Stimulated activated effector memory CD8-positive, alpha-beta T cell treated with anti-CD3 and anti-CD28 coated beads, Interleukin-12 subunit alpha, Interleukin-12 subunit beta, amount 100 ng/mL, for 72 hours (primary cell): ENCODE data around the gene AFF3.
"Not testable (repeated sequence)": the region's sequence is repeated elsewhere in the genome, so short reads cannot be mapped to it uniquely, and the experiment has no call there.

Source experiments
- ATAC-seq: fragments of 150-1000 bp; cut with Tn5 transposase; 2 replicates; pipeline ENCODE4 v1.10.0; 2021
- DNase-seq, 2 donors: peaks; one replicate each; pipeline ENCODE4 v3.0.0; 2021 to 2022; ENCODE audit warnings: low spot score in 2 of 2
- H3K27ac Mint-ChIP-seq: one replicate; pipeline ENCODE4 v1.8.0; 2022; ENCODE audit warnings: mild to moderate bottlenecking, mixed read lengths
- H3K36me3 Mint-ChIP-seq: one replicate; pipeline ENCODE4 v1.8.0; 2022; ENCODE audit warnings: mild to moderate bottlenecking, mixed read lengths
- H3K4me1 Mint-ChIP-seq: one replicate; pipeline ENCODE4 v1.8.0; 2022; ENCODE audit warnings: mixed read lengths
- H3K4me3 Mint-ChIP-seq: one replicate; pipeline ENCODE4 v1.8.0; 2022; ENCODE audit warnings: mild to moderate bottlenecking, mixed read lengths
- H3K9me3 Mint-ChIP-seq: one replicate; pipeline ENCODE4 v1.8.0; 2022; ENCODE audit warnings: mixed read lengths

The AFF3 gene

DNA sequence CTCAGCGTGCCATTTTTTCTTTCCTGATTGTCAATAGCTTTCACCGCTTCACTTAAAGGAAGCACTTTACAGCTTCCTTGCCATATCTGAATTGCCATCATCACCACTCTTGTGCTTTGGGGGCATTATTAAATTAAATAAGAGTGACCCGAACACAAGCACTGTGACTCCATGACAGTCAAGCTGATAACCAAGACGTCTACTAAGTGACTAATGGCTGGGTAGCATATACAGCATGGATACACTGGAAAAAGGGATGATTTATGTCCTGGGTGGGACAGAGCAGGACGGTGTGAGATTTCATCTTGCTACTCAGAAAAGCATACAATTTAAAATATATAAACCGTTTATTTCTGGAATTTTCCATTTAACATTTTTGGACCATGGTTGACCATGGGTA is 24.3 kb upstream of the AFF3 start:
- H3K36me3 Mint-ChIP-seq, result no peaks in the 10 kb centered on the region
- H3K4me1 Mint-ChIP-seq, result no peaks in the 10 kb centered on the region
- no peak for ATAC-seq
- peaks cover 8% of the 10 kb centered on the region for H3K9me3 Mint-ChIP-seq
- H3K4me3 Mint-ChIP-seq, result no peak overlapping the region
- H3K27ac Mint-ChIP-seq, result no peak overlapping the region
- DNase-seq, result no peak

DNA sequence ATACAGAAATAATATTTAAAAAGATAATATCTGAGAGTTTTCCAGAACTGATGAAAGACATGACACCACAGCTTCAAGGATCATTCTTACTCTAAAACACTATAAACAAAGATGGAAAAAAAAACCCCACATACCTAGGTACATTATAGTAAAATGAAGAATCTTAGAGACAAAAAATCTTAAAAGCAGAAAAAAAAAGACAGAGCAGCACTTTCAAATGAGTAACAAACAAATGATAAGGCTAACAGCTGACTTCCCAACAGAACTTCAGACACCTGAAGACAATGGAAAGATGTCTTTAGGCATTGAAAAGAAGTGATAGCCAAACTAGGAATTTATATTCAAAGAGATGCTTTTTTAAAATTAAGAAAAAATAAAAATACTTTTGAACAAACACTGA is 21.2 kb upstream of the AFF3 start:
- Mint-ChIP-seq H3K9me3 (peaks cover 8% of the 10 kb centered on the region), H3K36me3 (no peaks in the 10 kb centered on the region), H3K4me3 (no peak overlapping the region), H3K4me1 (no peaks in the 10 kb centered on the region), H3K27ac (no peak overlapping the region)
- no peak for ATAC-seq
- no peak for DNase-seq

DNA sequence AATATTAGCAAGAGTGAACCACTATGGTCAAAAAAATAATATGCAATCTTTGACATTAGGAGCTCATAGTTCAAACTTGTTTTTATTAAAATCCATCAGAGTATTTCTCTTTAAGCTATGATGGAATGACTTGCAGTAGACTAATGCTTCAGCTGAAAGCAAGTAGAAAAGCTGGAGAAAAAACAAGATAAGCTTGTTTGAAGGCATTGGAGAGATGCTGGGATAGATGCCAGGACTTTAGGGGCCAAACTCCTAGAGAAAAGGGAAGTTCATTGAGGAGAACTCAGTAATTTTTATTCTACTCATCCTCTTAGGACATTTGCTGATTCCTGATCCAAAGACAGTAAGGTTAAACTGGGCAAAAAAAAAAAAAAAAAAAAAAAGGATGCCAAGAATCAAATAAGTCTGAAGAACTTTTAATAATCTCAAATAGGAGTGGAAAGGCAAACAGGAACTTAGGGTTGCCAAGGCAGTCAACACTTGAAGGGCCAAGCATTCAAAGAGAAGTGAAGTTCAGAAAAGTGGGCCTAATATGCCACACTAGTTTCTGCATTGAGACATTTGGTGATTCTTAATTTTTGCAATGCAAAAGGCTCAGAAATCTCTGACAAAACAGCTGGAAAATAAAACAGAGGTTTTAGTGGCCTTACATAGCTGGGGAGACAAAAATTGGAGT is 19.7 kb upstream of the AFF3 start:
- Mint-ChIP-seq H3K27ac (no peak overlapping the region), H3K4me3 (no peak overlapping the region), H3K4me1 (no peaks in the 10 kb centered on the region), H3K9me3 (peaks cover 8% of the 10 kb centered on the region), H3K36me3 (no peaks in the 10 kb centered on the region)
- no peak for ATAC-seq
- DNase-seq, result no peak

DNA sequence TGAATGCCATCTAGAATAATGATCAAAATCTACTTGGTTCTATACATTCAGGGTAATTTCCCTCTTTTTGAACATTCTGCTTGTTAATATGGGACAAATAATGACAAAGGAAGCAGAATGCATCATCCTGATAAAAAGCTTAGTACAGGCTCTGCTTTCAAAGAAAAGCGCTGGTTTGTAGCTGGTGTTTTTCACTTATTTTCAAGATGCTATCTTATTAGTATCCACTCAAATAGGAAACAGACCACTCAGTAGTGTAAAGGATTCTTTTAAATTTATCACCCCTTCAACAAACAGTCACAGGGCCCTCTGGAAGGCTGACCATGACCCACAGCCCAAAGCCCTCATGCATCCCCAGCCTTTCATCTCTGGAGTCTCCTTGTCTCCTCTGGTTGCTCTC is 18.0 kb upstream of the AFF3 start:
- H3K27ac Mint-ChIP-seq, result no peak overlapping the region

DNA sequence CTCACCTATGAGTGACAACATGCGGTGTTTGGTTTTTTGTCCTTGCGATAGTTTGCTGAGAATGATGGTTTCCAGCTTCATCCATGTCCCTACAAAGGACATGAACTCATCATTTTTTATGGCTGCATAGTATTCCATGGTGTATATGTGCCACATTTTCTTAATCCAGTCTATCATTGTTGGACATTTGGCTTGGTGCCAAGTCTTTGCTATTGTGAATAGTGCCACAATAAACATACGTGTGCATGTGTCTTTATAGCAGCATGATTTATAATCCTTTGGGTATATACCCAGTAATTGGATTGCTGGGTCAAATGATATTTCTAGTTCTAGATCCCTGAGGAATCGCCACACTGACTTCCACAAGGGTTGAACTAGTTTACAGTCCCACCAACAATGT is 9.4 kb upstream of the AFF3 start:
- H3K36me3 Mint-ChIP-seq, DNase-seq, H3K4me1 Mint-ChIP-seq, H3K4me3 Mint-ChIP-seq, H3K27ac Mint-ChIP-seq, ATAC-seq, H3K9me3 Mint-ChIP-seq: not testable (repeated sequence)

More for the DNA sequence above, 18.0 kb upstream of the AFF3 start:
- ATAC-seq, result no peak
- H3K4me1 Mint-ChIP-seq, result no peaks in the 10 kb centered on the region
- H3K4me3 Mint-ChIP-seq, result no peak overlapping the region
- H3K36me3 Mint-ChIP-seq, result no peaks in the 10 kb centered on the region
- no peak for DNase-seq
- peaks cover 8% of the 10 kb centered on the region for H3K9me3 Mint-ChIP-seq

DNA sequence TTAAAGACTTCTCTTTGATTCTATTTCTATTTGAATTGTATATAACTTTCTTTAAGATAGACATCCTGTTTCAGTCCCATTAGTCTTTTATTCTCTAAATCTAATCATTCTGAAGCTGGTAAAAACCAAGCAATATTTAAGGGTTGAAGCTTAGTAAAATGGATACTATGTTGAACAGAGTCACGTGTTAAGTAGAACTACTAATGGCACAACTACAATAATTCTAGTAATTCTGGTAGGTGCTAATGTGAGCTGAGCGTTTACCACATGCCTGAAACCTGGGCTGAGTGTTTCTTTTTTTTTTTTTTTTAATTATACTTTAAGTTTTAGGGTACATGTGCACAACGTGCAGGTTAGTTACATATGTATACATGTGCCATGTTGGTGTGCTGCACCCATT is 8.9 kb upstream of the AFF3 start:
- Mint-ChIP-seq H3K36me3 (no peaks in the 10 kb centered on the region), H3K4me1 (no peaks in the 10 kb centered on the region), H3K4me3 (no peak overlapping the region), H3K27ac (no peak overlapping the region), H3K9me3 (peaks cover 3% of the 10 kb centered on the region)
- DNase-seq (no peak), ATAC-seq (no peak)

DNA sequence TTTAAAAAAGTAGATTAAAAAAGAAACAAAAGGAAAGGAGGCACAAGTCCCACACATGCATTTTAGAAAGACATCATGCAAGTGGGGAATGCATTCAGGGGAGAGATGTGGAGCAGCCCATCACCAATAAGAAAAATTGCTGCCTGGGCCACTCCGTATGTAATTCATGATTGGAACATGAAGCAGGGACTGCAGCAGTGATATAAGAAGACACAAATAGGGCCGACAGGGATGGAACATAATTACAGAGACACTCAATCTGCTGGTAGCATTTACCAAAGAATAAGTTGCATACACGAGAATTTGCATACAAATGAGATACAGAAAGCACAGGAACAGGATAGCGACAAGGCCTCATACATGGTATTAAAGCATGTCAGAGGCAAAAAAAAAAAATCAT is 6.5 kb upstream of the AFF3 start:
- H3K9me3 Mint-ChIP-seq, result peaks cover 4% of the 10 kb centered on the region
- no peak overlapping the region for H3K4me3 Mint-ChIP-seq
- DNase-seq (no peak), ATAC-seq (no peak)
- H3K36me3 Mint-ChIP-seq, result no peaks in the 10 kb centered on the region
- no peak overlapping the region for H3K27ac Mint-ChIP-seq
- peaks cover 2% of the 10 kb centered on the region for H3K4me1 Mint-ChIP-seq

DNA sequence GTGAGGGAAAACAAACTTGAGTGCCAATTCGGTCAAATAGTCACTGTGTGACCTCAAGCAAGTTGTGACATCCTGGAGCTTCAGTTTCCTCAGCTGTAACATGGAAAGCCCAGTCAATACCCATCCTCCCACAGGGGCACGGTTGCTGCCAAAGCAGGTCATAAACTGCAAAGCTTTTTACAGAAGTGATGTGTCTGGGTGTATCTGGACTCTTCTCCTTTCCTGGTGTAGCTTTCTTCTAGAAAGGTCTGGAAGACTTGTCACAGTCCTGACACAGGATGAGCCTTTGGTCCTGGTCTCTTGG is 4.2 kb upstream of the AFF3 start:
- ATAC-seq (no peak), DNase-seq (no peak)
- peaks cover 7% of the 10 kb centered on the region for H3K36me3 Mint-ChIP-seq
- H3K4me1 Mint-ChIP-seq, result peaks cover 23% of the 10 kb centered on the region
- peaks cover 7% of the 10 kb centered on the region for H3K9me3 Mint-ChIP-seq
- H3K4me3 Mint-ChIP-seq, result no peak overlapping the region
- H3K27ac Mint-ChIP-seq, result no peak overlapping the region

DNA sequence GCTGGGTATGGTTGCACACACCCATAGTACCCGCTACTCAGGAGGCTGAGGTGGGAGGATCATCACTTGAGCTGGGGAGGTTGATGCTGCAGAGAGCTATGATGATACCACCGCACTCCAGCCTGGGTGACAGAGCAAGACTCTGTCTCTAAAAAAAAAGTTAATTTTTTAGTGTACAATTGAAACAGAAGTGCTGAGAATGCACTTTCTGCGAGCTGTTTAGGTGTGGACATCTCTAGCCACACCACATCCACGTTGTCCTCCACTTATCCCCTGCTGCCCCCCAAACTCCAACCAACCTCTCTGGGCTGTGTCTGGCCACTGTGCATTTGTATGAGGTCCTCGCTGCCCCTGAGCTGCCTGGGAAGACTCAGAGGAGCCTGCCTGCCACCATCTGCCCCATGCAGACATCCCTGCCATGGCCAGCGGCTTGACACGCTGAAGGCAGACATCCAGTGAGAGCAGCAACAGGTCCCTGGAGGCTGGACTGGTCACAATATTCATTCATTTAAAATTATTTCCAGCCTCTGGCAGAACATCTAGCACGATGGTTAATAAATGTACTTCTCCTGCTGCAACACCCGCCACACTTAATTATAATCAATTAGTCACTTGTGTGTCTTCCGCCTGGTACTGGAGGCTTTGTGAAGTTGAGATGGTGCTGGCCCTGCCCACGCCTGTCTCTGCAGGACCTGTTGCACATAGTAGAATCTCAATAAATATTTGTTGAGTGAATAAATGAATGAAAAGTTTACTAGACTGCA is 3.7 kb upstream of the AFF3 start:
- peaks cover 7% of the 10 kb centered on the region for H3K9me3 Mint-ChIP-seq
- no peak for DNase-seq
- no peak overlapping the region for H3K4me3 Mint-ChIP-seq
- no peak overlapping the region for H3K27ac Mint-ChIP-seq
- no peak for ATAC-seq
- H3K4me1 Mint-ChIP-seq, result peaks cover 23% of the 10 kb centered on the region
- H3K36me3 Mint-ChIP-seq, result peaks cover 7% of the 10 kb centered on the region

DNA sequence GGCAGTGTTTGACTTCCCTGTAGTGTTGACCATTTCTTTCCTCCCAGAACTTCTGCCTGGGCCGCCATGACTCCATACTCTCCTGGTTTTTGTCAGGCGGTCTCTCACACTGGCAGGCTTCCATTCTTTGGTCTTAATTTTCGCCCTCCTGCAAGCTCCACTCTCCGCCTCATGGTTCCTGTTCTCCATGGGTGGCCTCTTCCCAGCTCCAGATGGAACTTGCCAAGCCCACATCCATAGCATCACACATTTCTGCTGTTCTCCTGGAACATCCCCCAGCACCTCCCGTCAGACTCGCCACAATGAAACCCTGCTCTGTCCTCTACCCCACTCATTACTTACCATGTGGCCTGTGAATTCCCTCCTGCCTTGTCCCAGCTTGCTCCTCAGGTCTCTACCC is 896 bp upstream of the AFF3 start:
- H3K27ac Mint-ChIP-seq, result no peak overlapping the region
- H3K36me3 Mint-ChIP-seq, result peaks cover 7% of the 10 kb centered on the region
- no peak for ATAC-seq
- no peak for DNase-seq
- H3K4me3 Mint-ChIP-seq, result no peak overlapping the region
- peaks cover 7% of the 10 kb centered on the region for H3K9me3 Mint-ChIP-seq
- H3K4me1 Mint-ChIP-seq, result peaks cover 24% of the 10 kb centered on the region

DNA sequence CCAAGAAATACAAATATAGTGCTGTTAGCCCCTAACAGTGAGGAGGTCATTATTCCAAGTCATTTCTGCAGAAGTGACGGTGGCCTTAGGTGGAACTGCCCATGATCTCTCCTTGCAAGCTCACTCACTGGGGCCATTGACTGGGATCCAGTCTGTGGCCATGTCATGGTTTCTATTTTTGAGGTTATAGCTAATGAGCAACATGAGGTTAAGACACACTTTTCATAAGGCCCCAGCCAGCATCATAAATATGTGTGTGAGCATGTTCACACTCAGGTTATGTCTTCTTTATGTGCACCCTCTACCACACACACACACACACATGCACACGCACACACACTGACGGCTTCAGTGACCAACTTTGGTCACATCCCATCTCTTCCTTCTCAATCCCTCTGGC is 484 bp downstream of the AFF3 start:
- Mint-ChIP-seq H3K9me3 (peaks cover 7% of the 10 kb centered on the region), H3K27ac (no peak overlapping the region), H3K4me3 (peak overlapping the region; percentile 59), H3K36me3 (peaks cover 7% of the 10 kb centered on the region), H3K4me1 (peaks cover 35% of the 10 kb centered on the region)
- ATAC-seq (no peak), DNase-seq (no peak)

DNA sequence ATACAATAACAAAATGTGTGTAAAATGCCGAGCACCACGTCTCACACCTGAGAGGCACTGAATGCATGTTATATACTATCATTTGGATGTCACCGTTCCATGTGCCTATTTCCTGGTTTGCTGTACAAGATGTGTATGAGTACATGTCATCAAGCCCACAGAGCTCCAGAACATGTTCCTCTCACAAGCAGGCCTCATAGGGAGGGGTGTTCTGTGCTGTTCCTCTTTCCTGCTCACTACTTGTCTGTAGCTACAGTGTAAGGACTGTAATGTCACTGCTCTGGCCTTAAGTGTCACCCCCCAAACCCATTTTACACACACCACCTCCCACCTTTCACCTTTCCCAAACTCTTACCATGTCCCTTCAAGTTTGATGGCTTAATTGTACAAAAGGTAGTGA is 1.8 kb downstream of the AFF3 start:
- H3K9me3 Mint-ChIP-seq, result peaks cover 7% of the 10 kb centered on the region
- H3K4me1 Mint-ChIP-seq, result peaks cover 35% of the 10 kb centered on the region
- ATAC-seq, result no peak
- DNase-seq, result no peak
- H3K4me3 Mint-ChIP-seq, result peak overlapping the region; percentile 3
- no peak overlapping the region for H3K27ac Mint-ChIP-seq
- peaks cover 7% of the 10 kb centered on the region for H3K36me3 Mint-ChIP-seq

DNA sequence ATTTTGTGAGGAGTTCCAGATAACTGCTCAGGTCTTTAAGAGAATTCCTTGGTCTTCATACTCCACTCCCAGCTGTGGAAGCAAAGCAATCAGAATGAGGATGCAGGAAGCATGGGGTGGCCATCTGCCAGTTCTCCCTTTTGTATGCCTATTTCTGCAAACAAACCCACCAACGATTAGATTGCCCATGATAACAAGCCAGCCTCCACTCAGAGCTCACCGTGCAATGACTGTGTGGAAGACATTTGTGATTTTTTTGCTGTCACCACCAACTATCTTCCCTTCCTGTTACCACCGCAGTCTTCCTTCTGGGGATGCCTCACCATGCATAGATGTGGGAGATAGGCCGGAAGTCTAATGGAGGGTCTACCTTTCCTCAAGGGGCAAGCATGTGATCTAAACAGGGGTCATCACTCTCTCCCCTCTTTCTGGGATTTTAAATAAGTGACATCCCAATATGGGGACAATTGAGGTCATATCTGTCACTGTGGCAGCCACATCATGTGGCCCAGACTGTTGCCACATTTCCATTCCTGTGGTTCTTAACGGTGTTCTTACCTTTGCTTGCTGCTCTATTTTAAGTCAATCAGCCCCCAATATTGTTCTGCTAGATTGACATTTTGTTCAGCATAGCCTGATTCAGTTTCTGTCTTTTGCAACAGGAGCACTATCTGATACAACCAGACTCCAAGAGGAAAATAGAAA is 4.4 kb downstream of the AFF3 start:
- no peak for DNase-seq
- Mint-ChIP-seq H3K36me3 (peaks cover under 1% of the 10 kb centered on the region), H3K4me3 (no peak overlapping the region), H3K4me1 (peaks cover 24% of the 10 kb centered on the region), H3K9me3 (no peaks in the 10 kb centered on the region), H3K27ac (no peak overlapping the region)
- no peak for ATAC-seq

DNA sequence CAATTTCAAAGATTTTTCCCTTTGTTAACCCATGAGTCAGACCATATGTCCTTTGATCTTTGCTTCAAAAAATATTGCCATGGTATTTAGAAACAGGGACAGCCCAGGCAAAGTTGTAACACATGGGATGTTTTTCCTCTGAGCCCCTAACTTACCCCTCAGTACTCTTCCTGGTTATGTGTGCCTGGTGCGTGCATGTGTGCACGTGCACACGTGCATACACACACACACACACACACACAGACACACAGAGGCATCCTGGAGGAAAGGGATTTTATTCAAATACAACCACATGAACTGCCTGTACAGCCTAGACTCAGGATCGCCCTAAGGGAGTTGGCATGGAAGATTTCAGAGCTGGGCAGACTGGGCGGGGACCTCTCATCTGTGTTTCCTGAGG is 5.1 kb downstream of the AFF3 start:
- Mint-ChIP-seq H3K27ac (no peak overlapping the region), H3K4me1 (peaks cover 17% of the 10 kb centered on the region), H3K9me3 (no peaks in the 10 kb centered on the region), H3K36me3 (no peaks in the 10 kb centered on the region), H3K4me3 (no peak overlapping the region)
- no peak for DNase-seq
- no peak for ATAC-seq

DNA sequence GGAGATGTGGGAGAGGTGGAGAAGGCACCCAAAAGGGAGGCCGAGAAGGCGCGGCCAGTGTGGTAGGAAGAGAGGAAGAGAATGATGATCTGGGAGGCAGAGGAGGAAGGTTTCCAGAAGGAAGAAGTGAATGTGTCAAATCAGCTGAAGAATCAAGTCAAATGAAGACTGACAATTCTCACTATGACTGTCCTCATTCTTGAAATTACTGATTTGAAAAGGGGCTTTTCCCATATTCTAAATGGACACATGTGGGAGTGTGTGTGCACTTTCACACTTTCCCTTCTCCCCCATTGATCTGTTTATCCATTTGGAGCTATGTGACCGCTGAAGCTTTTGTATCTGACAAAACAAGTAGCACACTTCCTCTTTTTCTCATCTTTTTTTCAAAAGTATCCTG is 6.1 kb downstream of the AFF3 start:
- peak; percentile 60 for ATAC-seq
- Mint-ChIP-seq H3K9me3 (no peaks in the 10 kb centered on the region), H3K36me3 (no peaks in the 10 kb centered on the region), H3K4me3 (no peak overlapping the region), H3K4me1 (peaks cover 12% of the 10 kb centered on the region), H3K27ac (no peak overlapping the region)
- no peak for DNase-seq

DNA sequence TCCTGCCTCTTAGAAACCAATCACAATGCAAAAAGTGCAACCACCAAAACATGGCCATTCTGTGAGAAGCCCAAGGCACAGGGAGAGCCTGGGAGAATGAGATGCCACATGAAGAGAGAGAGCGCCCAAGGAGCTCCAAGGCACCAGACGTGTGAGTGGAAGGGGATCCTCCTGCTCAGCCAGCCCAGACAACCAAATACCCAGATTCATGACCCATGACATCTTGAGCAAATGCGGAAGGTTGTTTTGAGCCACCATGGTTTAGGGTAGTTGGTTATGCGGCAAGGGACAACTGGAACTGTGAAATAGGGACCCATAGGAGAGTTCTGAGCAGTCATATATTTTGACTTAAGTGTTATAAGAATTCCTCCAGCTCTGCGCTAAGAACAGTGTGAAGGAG is 7.0 kb downstream of the AFF3 start:
- no peaks in the 10 kb centered on the region for H3K9me3 Mint-ChIP-seq
- H3K4me1 Mint-ChIP-seq, result peaks cover 12% of the 10 kb centered on the region
- H3K4me3 Mint-ChIP-seq, result no peak overlapping the region
- ATAC-seq (no peak), DNase-seq (no peak)
- no peaks in the 10 kb centered on the region for H3K36me3 Mint-ChIP-seq
- no peak overlapping the region for H3K27ac Mint-ChIP-seq
